Renal pelvis (tissue), 12 donors: Measurements from ENCODE around the gene FLOT1. TPM values are rescaled to one million over a fixed set of nuclear protein-coding genes. Genes with fewer than 3 reads are reported as not detected.

Experiments used
- DNase-seq: peaks from one replicate; pipeline ENCODE4 v3.0.0-alpha.2; 2013
- long read RNA-seq, 16 experiments: transcript quantifications; one replicate each; lab custom pipeline, GENCODE V29; 2026
- polyA plus RNA-seq, 3 donors: library from polyadenylated mRNA; unstranded; fragments of 120-200 nt; gene quantifications; one replicate each; pipeline ENCODE4 v1.2.1, GENCODE V29; 2013; ENCODE audit not compliant: insufficient read length in 3 of 3

FLOT1 gene
- 100 to 1,000 TPM; 138 to 144 (median 138) TPM for polyA plus RNA-seq
- long read RNA-seq, donor 1, transcript FLOT1-201 (13 exons, 1,912 nt) = major isoform, 26 of 58 reads
- long read RNA-seq, donor 1, partial matches to known transcripts = 30 of 58 reads
- long read RNA-seq, donor 1, other reads (novel, unspliced or antisense) = 0 of 58 reads
- long read RNA-seq, donor 2, transcript FLOT1-201 (13 exons, 1,912 nt) = major isoform, 45 of 93 reads
- long read RNA-seq, donor 2, partial matches to known transcripts = 46 of 93 reads
- long read RNA-seq, donor 2, other reads (novel, unspliced or antisense) = 0 of 93 reads
- long read RNA-seq, donor 3, transcript FLOT1-201 (13 exons, 1,912 nt) = major isoform, 26 of 77 reads
- long read RNA-seq, donor 3, partial matches to known transcripts = 50 of 77 reads
- long read RNA-seq, donor 3, other reads (novel, unspliced or antisense) = 0 of 77 reads
- long read RNA-seq, donor 4, transcript FLOT1-201 (13 exons, 1,912 nt) = major isoform, 51 of 92 reads
- long read RNA-seq, donor 4, partial matches to known transcripts = 40 of 92 reads
- long read RNA-seq, donor 4, other reads (novel, unspliced or antisense) = 0 of 92 reads
- long read RNA-seq, donor 5, transcript FLOT1-201 (13 exons, 1,912 nt) = major isoform, 12 of 22 reads
- long read RNA-seq, donor 5, partial matches to known transcripts = 9 of 22 reads
- long read RNA-seq, donor 5, other reads (novel, unspliced or antisense) = 0 of 22 reads
- long read RNA-seq, donor 6, transcript FLOT1-201 (13 exons, 1,912 nt) = major isoform, 27 of 55 reads
- long read RNA-seq, donor 6, partial matches to known transcripts = 27 of 55 reads
- long read RNA-seq, donor 6, other reads (novel, unspliced or antisense) = 0 of 55 reads
- long read RNA-seq, donor 7, transcript FLOT1-201 (13 exons, 1,912 nt) = major isoform, 28 of 93 reads
- long read RNA-seq, donor 7, partial matches to known transcripts = 56 of 93 reads
- long read RNA-seq, donor 7, other reads (novel, unspliced or antisense) = 8 of 93 reads
- long read RNA-seq, donor 8, transcript FLOT1-201 (13 exons, 1,912 nt) = major isoform, 10 of 23 reads
- long read RNA-seq, donor 8, partial matches to known transcripts = 12 of 23 reads
- long read RNA-seq, donor 8, other reads (novel, unspliced or antisense) = 0 of 23 reads
- long read RNA-seq, donor 9, transcript FLOT1-201 (13 exons, 1,912 nt) = major isoform, 36 of 125 reads
- long read RNA-seq, donor 9, partial matches to known transcripts = 83 of 125 reads
- long read RNA-seq, donor 9, other reads (novel, unspliced or antisense) = 5 of 125 reads
- long read RNA-seq, donor 10, transcript FLOT1-201 (13 exons, 1,912 nt) = major isoform, 16 of 55 reads
- long read RNA-seq, donor 10, partial matches to known transcripts = 34 of 55 reads
- long read RNA-seq, donor 10, other reads (novel, unspliced or antisense) = 0 of 55 reads
- long read RNA-seq, donor 11, transcript FLOT1-201 (13 exons, 1,912 nt) = major isoform, 21 of 47 reads
- long read RNA-seq, donor 11, partial matches to known transcripts = 25 of 47 reads
- long read RNA-seq, donor 11, other reads (novel, unspliced or antisense) = 0 of 47 reads
- long read RNA-seq, donor 12, transcript FLOT1-201 (13 exons, 1,912 nt) = major isoform, 60 of 115 reads
- long read RNA-seq, donor 12, partial matches to known transcripts = 45 of 115 reads
- long read RNA-seq, donor 12, other reads (novel, unspliced or antisense) = 10 of 115 reads
- long read RNA-seq, donor 13, transcript FLOT1-201 (13 exons, 1,912 nt) = major isoform, 14 of 37 reads
- long read RNA-seq, donor 13, partial matches to known transcripts = 21 of 37 reads
- long read RNA-seq, donor 13, other reads (novel, unspliced or antisense) = 0 of 37 reads
- long read RNA-seq, donor 14, transcript FLOT1-201 (13 exons, 1,912 nt) = major isoform, 31 of 76 reads
- long read RNA-seq, donor 14, partial matches to known transcripts = 44 of 76 reads
- long read RNA-seq, donor 14, other reads (novel, unspliced or antisense) = 0 of 76 reads
- long read RNA-seq, donor 15, transcript FLOT1-201 (13 exons, 1,912 nt) = major isoform, 41 of 107 reads
- long read RNA-seq, donor 15, partial matches to known transcripts = 65 of 107 reads
- long read RNA-seq, donor 15, other reads (novel, unspliced or antisense) = 0 of 107 reads
- long read RNA-seq, donor 16, transcript FLOT1-201 (13 exons, 1,912 nt) = major isoform, 42 of 123 reads
- long read RNA-seq, donor 16, partial matches to known transcripts = 76 of 123 reads
- long read RNA-seq, donor 16, other reads (novel, unspliced or antisense) = 0 of 123 reads

- DNase-seq = peak; percentile 89
Measured at GRCh38 chr6:30742316-30743098, at the start of gene FLOT1. Gene FLOT1 (minus strand): TSS chr6:30742687. CDS start chr6:30742189, 498 bp downstream.

GRCh38 chr6:30790724-30791383, 48.4 kb upstream of the FLOT1 start:
- DNase-seq = no peak

- DNase-seq = no peak
Measured at GRCh38 chr6:30789606-30790005, 47.1 kb upstream of the FLOT1 start.

- DNase-seq = no peak
Measured at GRCh38 chr6:30787954-30788353, 45.5 kb upstream of the FLOT1 start.

- DNase-seq = no peak
Measured at GRCh38 chr6:30782425-30783014, 40.0 kb upstream of the FLOT1 start.

GRCh38 chr6:30781743-30782424, 39.4 kb upstream of the FLOT1 start:
- peak; percentile 69 for DNase-seq

GRCh38 chr6:30781395-30781742, 38.9 kb upstream of the FLOT1 start:
- DNase-seq = no peak

GRCh38 chr6:30780642-30780920, 38.1 kb upstream of the FLOT1 start:
- no peak for DNase-seq

GRCh38 chr6:30779850-30780641, 37.6 kb upstream of the FLOT1 start:
- DNase-seq = no peak

- no peak for DNase-seq
Measured at GRCh38 chr6:30778001-30778635, 35.6 kb upstream of the FLOT1 start.

GRCh38 chr6:30777155-30777485, 34.6 kb upstream of the FLOT1 start:
- DNase-seq = no peak

- DNase-seq = no peak
Measured at GRCh38 chr6:30776390-30777154, 34.1 kb upstream of the FLOT1 start.

GRCh38 chr6:30775104-30775503, 32.6 kb upstream of the FLOT1 start:
- no peak for DNase-seq

- DNase-seq = no peak
Measured at GRCh38 chr6:30774701-30775100, 32.2 kb upstream of the FLOT1 start.

GRCh38 chr6:30770592-30770991, 28.1 kb upstream of the FLOT1 start:
- no peak for DNase-seq
